ENCODE measurements around the gene ZFP37. TPM values are rescaled to one million over a fixed set of nuclear protein-coding genes. Genes with fewer than 3 reads are reported as not detected.
A peak's percentile ranks its signal among the peaks of the same experiment; 100 is the strongest.

Gene ZFP37
- total and polyA plus RNA-seq, 2 of the 4 experiments (the other 2 are of a cell fraction), result 0.84 to 3.6 TPM

- H3K14ac ChIP-seq (replicated peaks; ENCODE audit: low read depth, low read length), result no peak overlapping the region
- H2BK5ac ChIP-seq (ENCODE audit: low read depth, low read length, poor library complexity, severe bottlenecking), result no peak overlapping the region
- peaks cover 17% of the 10 kb centered on the region for H3K27me3 ChIP-seq (ENCODE audit: control insufficient read depth, insufficient read depth, low read length)
- H3K9me3 ChIP-seq (ENCODE audit: control insufficient read depth, insufficient read depth, low read length), result peaks cover 42% of the 10 kb centered on the region
- no peaks in the 10 kb centered on the region for H4K20me1 ChIP-seq (ENCODE audit: insufficient read depth, low read length)
- H3K56ac ChIP-seq (ENCODE audit: extremely low read depth, insufficient read depth, low read length), result no peak overlapping the region
- ChIA-PET POLR2A (ENCODE audit: unreplicated experiment) (no interaction called here), CTCF (no interaction called here)
- peak overlapping the region; percentile 65; the same call in 1 of the 2 replicates for H4K5ac ChIP-seq (ENCODE audit: low read depth, low read length)
- ATAC-seq (ENCODE audit: low read depth) (no peak), DNase-seq (no peak)
- dilution Hi-C loops (cut with HindIII; ENCODE audit: low sequenced_read_pairs, unreplicated experiment) (no loop called here), intact Hi-C loops (cut with micrococcal nuclease) (no loop called here), in situ Hi-C loops (cut with MboI; ENCODE audit: low sequenced_read_pairs) (no loop called here)
- H3K27ac ChIP-seq (ENCODE audit: insufficient read depth, low read length), result no peak overlapping the region
- no peaks in the 10 kb centered on the region for H3K36me3 ChIP-seq (ENCODE audit: control insufficient read depth, insufficient read depth, low read length)
- no peak overlapping the region for H2AK9ac ChIP-seq (replicated peaks; ENCODE audit: low read depth, low read length, poor library complexity)
- H2BK20ac ChIP-seq (ENCODE audit: low read depth, low read length), result no peak overlapping the region
- no peak overlapping the region for H2AK5ac ChIP-seq (ENCODE audit: low read depth, low read length)
- TF ChIP-seq FOS (IDR thresholded peaks at IDR 0.05; ENCODE audit: low read depth, low read length) (no peak), CHD1 (IDR thresholded peaks at IDR 0.05; ENCODE audit: low read depth, low read length) (no peak), POLR2A (IDR thresholded peaks at IDR 0.05; ENCODE audit: low read depth, low read length) (no peak), MAFK (IDR thresholded peaks at IDR 0.05; ENCODE audit: low read depth, low read length) (no peak), MXI1 (IDR thresholded peaks at IDR 0.05; ENCODE audit: borderline replicate concordance, low read depth, low read length) (no peak), BHLHE40 (IDR thresholded peaks at IDR 0.05; ENCODE audit: low read depth, low read length) (no peak), NFE2L2 (IDR thresholded peaks at IDR 0.05; ENCODE audit: low read depth, low read length) (no peak), CTCF (conservative IDR thresholded peaks at IDR 0.05; ENCODE audit: low read depth, low read length) (no peak), RFX5 (IDR thresholded peaks at IDR 0.05; ENCODE audit: low read depth, low read length) (no peak), ELK1 (IDR thresholded peaks at IDR 0.05; ENCODE audit: borderline replicate concordance, low read depth, low read length) (no peak), USF2 (IDR thresholded peaks at IDR 0.05; ENCODE audit: low read depth, low read length) (no peak), CEBPB (IDR thresholded peaks at IDR 0.05; ENCODE audit: low read depth, low read length) (no peak)
- 38% methylated on average over 1 of the region's 5 CpGs; no CpG with 5 or more reads in 1 of the 2 experiments for WGBS, 2 experiments (ENCODE audit: extremely low coverage in 2 of 2, insufficient read length in 1 of 2)
- peak overlapping the region; percentile 77 for H2AFZ ChIP-seq (replicated peaks; ENCODE audit: low read length, poor library complexity)
- H2BK120ac ChIP-seq (ENCODE audit: low read depth, low read length), result no peak overlapping the region
- H4K91ac ChIP-seq (ENCODE audit: insufficient read depth, low read depth, low read length), result no peak overlapping the region; the same call in 1 of the 2 replicates
- BruUV-seq (replicated peaks), result no TSS peak
- no peaks in the 10 kb centered on the region for H3K4me1 ChIP-seq (ENCODE audit: control insufficient read depth, insufficient read depth, low read length)
- no peak overlapping the region for H3K23ac ChIP-seq (ENCODE audit: low read depth, low read length)
- no peak overlapping the region for H3K18ac ChIP-seq (ENCODE audit: low read depth, low read length)
- no peak overlapping the region for H2BK15ac ChIP-seq (ENCODE audit: low read depth, low read length)
- peak overlapping the region; percentile 91 for H3K4me3 ChIP-seq (ENCODE audit: insufficient read depth, low read depth, low read length)
- H3K9ac ChIP-seq (ENCODE audit: low read depth, low read length), result no peak overlapping the region
- H3K79me1 ChIP-seq (ENCODE audit: low read depth in 1 of 2, low read length in 2 of 2), result peaks cover 9 to 11% of the 10 kb centered on the region in 2 experiments
- H3K4me2 ChIP-seq (ENCODE audit: low read depth, low read length), result peak overlapping the region; percentile 37; the same call in 1 of the 2 replicates
- no peaks in the 10 kb centered on the region for H3K9me1 ChIP-seq (ENCODE audit: insufficient read depth, low read length)
- no peak overlapping the region for H3K4ac ChIP-seq (ENCODE audit: low read depth, low read length)
- H4K8ac ChIP-seq (ENCODE audit: low read depth in 2 of 2, low read length in 2 of 2), result peak overlapping the region; percentile 87 to 92
Observed at GRCh38 chr9:113057193-113057592, 669 bp upstream of the ZFP37 start.

All from IMR-90 (cell line).